ENCODE results near the gene ADTRP.

Gene ADTRP

DNA sequence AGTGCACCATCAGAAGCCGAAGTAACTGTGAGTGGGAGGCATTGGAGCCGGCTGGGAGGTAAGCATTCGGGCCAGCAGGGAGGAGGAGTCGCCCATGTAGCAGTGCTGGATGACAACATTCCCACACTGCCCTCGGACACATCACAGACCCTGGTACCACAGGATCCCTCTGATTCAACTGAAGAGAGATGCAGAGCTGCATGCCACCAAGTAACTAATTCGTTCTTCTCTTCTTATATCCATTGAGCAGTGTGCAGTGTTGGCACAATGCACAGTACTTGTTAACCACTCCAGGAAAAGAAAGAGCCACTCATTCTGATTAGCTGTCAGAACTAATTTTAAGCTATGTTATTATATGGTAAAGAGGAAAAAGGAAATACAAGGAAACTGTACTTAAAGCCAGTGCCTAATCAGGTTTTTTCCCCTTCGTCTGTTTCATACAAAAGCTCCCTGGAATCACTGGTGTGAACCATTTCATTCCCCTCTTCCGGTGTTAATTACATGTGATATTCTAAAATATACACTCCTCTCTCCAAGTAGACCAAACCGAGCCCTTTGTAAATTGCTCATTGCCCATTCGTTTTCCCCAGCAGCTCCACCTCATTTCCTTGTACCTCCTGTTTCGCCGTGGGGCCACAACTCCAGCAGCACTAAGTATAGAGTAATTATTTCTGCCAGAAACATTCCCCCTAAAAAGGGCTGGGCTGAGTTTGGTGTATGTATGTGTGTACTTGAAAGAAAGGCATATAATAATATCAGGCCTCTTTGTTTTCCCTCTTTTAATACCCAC is 32.4 kb upstream of the ADTRP start:
- H3K27ac ChIP-seq: no peak overlapping the region
- no peak for TF ChIP-seq ZFX (IDR thresholded peaks at IDR 0.05)
- TF ChIP-seq, protein P1, sequence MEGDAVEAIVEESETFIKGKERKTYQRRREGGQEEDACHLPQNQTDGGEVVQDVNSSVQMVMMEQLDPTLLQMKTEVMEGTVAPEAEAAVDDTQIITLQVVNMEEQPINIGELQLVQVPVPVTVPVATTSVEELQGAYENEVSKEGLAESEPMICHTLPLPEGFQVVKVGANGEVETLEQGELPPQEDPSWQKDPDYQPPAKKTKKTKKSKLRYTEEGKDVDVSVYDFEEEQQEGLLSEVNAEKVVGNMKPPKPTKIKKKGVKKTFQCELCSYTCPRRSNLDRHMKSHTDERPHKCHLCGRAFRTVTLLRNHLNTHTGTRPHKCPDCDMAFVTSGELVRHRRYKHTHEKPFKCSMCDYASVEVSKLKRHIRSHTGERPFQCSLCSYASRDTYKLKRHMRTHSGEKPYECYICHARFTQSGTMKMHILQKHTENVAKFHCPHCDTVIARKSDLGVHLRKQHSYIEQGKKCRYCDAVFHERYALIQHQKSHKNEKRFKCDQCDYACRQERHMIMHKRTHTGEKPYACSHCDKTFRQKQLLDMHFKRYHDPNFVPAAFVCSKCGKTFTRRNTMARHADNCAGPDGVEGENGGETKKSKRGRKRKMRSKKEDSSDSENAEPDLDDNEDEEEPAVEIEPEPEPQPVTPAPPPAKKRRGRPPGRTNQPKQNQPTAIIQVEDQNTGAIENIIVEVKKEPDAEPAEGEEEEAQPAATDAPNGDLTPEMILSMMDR (conservative IDR thresholded peaks at IDR 0.05): no peak

DNA sequence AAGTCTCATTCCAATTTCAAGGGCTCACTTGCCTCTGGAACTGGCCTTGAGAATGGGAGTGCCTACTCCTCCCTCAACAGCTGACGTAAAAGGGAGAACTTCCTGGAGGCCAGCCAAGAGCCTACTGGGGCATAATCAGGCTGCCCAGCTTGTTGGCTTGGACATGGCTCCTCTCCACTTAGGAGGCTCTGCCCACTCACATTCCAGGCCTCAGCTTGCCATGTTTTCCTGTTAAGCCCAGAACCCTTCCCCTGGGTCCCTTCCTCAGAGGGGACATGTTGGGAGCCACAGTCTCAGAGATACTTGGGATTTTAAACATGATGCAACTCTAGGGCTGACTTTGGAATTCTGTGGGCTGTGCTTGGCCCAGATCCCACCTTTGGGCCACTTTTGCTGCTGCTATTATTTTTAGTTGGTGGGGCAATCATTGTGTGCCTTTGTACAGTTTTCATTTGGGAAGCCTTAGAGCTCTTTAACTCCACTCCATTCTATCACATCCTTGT is 31.5 kb upstream of the ADTRP start:
- no peak overlapping the region for H3K27ac ChIP-seq
- TF ChIP-seq, protein P1 (conservative IDR thresholded peaks at IDR 0.05): no peak
- no peak for TF ChIP-seq ZFX (IDR thresholded peaks at IDR 0.05)

DNA sequence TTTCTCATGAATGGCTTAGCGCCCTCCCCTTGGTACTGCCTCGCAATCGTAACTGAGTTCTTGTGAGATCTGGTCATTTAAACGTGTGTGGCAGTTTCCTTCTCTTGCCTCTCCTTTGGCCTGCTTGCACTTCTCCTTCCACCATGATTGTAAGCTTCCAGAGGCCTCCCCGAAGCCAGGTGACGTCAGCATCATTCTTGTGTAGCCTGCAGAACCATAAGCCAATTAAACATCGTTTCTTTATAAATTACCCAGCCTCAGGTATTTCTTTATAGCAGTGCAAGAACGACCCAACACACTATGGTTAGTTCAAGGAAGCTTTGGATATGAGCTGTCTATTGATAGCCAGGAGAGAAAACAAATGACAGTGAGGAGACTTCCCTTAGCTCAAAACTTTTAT is 29.5 kb upstream of the ADTRP start:
- TF ChIP-seq, protein P1 (conservative IDR thresholded peaks at IDR 0.05): no peak
- TF ChIP-seq ZFX (IDR thresholded peaks at IDR 0.05): no peak
- H3K27ac ChIP-seq: no peak overlapping the region

DNA sequence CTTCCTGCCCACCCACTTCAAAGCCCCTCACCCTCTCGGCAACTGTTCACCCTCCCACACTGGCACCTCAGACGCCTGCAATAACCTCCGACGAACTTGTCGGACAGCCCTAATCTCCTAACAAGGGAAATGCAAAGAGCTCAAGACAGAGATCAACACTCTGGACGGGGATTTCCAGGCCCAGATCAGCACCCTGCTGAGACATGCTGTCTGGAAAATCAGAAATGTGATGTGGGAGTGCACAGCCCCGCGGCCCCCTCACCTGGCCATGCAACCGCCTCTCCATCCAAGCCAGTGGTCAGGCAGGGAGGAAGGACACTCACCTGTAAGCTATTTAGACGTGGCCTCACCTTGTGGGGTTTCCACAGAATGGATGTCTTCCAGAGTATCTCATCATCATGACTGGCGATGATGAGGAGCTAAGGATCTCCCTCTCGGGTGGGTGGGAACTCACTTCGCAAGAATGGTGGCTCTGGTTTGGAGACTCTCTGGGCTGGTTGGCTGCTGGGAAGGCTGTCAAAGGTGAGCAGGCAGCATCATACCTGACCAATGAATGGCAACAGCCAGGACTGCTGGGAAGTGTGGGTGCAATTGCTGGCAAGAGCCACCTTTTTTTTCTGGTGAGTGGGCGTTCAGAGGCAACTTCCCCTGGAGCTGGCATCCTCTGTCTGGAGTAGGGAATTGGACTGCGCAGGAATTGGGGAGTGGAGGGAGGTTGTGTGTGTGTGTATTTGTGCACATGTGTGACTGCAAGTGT is 28.1 kb upstream of the ADTRP start:
- no peak for TF ChIP-seq ZFX (IDR thresholded peaks at IDR 0.05)
- TF ChIP-seq, protein P1 (conservative IDR thresholded peaks at IDR 0.05): no peak
- H3K27ac ChIP-seq: no peak overlapping the region

DNA sequence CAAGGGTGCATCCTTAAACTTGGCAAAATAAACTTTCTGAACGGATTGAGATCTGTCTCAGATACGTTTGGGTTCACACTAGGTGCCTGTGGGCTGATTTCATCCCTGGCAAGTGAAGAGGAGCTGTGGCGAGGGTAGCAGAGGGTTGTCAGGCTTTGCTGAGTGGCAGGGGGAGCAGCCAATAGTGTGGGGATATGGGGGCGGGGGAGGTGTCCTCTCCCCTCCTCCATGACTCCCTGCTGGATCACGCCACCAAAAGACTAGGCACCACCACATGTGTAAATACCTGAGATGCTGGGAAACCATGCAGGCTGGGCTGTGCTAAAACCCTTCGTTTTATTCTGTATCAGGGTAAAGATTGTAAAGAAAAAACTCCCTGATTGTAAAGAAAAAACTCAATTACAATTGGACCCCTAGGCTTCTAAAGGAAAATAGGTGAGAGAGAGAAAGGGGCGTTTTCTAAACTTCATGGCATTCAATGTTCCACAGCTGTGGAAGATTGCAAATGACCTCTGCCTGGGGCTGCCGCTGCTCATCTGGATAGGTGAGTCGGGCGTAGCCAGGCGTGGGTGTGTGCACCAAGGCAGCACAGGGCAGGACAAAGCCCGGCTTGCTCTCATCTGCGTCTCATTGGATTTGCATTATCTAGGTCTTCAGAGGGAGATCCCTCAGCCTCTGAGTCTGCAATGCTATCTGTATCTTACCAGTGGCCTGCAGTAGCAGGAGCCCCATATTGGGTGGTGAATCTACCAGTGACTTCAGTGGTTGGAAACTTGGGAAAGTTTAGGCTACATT is 26.9 kb upstream of the ADTRP start:
- TF ChIP-seq, protein P1 (conservative IDR thresholded peaks at IDR 0.05): no peak
- TF ChIP-seq ZFX (IDR thresholded peaks at IDR 0.05): no peak
- no peak overlapping the region for H3K27ac ChIP-seq

DNA sequence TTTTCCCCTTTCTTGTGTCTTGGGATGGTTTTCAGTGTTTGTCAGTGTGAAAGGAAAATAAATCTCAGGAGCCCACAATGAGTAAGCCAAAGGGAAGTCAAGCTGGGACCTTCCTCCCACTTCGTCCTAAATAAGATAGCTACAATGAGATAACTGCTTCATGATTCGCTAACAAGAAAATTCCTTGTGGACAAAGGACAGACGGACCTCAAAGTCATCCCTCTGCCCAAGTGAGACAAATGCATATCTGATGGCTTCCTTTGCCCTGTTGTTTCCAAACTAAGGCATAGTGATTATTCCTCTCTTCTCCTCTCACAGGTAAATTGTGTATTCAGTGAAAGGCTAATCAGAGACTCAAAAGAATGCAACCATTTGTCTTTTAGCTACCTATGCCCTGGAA is 26.1 kb upstream of the ADTRP start:
- H3K27ac ChIP-seq: no peak overlapping the region

More for the DNA sequence above, 26.1 kb upstream of the ADTRP start:
- TF ChIP-seq, protein P1 (conservative IDR thresholded peaks at IDR 0.05): no peak
- TF ChIP-seq ZFX (IDR thresholded peaks at IDR 0.05): no peak
